ENCODE results near the gene SERPINA5.

Gene SERPINA5

DNA sequence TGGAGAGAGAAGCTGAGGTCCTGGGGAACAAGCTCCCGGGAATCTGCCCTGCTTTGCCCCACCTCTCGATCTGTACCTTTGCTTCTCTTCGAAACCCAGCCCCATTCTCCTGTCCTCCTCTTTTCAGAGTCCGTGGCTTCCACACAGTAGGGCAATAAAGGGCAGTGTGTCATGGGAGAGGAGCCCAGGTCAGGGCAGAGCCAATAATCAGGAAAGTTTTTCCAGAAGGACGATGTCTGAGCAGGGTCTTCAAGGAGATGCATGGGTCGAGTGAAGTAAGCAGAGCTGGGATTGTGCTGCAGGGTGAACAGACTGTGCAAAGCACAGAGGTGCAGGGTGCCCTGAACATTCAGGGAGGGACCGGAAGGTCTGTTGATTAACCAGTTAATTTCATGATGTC, 42.0 kb upstream of the SERPINA5 start:
- peaks cover 7% of the 10 kb centered on the region for H3K27me3 ChIP-seq

DNA sequence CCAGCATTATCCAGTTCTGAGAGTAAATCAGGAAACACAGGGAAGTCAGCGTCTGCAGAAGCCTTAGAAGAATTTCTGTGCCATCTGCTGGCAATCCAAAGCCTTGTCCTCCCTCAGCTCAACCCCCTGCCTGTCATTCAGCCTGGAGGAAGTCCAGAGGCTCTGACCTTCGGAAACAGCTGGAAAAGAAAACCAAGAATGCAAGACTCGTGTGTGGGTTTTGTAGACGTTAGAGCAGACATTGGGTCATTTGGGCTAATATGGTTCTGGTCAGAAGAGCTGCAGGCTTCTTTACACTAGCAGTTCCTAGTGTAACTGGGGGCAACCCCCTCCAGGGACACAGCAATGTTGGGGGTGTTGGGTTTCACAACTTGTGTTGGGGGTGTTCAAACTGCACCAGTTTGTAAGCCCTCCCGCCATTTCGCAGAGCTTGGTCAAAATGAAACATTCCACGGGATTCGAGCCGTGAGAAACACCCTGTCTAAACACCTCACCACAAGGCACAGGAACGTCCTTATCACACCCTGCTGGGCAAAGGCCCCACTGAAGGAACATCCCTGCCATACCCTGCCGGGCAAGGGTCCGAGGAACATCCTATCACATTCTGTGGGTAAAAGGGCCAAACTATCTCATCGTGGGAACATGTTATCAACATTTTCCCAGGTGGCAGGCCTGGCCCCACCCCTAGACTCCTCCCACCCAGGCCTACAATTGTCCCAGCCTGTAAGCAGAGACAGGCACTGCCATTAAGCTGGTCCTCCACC, 41.0 kb upstream of the SERPINA5 start:
- H3K27ac ChIP-seq: no peak overlapping the region
- H3K4me3 ChIP-seq (ENCODE audit: low read depth in 1 of 2, low read length in 1 of 2): no peak overlapping the region
- TF ChIP-seq, protein P1, sequence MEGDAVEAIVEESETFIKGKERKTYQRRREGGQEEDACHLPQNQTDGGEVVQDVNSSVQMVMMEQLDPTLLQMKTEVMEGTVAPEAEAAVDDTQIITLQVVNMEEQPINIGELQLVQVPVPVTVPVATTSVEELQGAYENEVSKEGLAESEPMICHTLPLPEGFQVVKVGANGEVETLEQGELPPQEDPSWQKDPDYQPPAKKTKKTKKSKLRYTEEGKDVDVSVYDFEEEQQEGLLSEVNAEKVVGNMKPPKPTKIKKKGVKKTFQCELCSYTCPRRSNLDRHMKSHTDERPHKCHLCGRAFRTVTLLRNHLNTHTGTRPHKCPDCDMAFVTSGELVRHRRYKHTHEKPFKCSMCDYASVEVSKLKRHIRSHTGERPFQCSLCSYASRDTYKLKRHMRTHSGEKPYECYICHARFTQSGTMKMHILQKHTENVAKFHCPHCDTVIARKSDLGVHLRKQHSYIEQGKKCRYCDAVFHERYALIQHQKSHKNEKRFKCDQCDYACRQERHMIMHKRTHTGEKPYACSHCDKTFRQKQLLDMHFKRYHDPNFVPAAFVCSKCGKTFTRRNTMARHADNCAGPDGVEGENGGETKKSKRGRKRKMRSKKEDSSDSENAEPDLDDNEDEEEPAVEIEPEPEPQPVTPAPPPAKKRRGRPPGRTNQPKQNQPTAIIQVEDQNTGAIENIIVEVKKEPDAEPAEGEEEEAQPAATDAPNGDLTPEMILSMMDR (IDR thresholded peaks at IDR 0.05): no peak

More for the DNA sequence above, 42.0 kb upstream of the SERPINA5 start:
- H3K4me3 ChIP-seq (ENCODE audit: low read depth in 1 of 2, low read length in 1 of 2): no peak overlapping the region
- no peaks in the 10 kb centered on the region for H3K36me3 ChIP-seq
- no peaks in the 10 kb centered on the region for H3K9me3 ChIP-seq
- TF ChIP-seq, protein P1 (IDR thresholded peaks at IDR 0.05): no peak
- no peak overlapping the region for H3K27ac ChIP-seq
- H3K4me1 ChIP-seq (ENCODE audit: control insufficient read depth in 1 of 2, insufficient read depth in 1 of 2, low read depth in 1 of 2, low read length in 1 of 2): no peaks in the 10 kb centered on the region

DNA sequence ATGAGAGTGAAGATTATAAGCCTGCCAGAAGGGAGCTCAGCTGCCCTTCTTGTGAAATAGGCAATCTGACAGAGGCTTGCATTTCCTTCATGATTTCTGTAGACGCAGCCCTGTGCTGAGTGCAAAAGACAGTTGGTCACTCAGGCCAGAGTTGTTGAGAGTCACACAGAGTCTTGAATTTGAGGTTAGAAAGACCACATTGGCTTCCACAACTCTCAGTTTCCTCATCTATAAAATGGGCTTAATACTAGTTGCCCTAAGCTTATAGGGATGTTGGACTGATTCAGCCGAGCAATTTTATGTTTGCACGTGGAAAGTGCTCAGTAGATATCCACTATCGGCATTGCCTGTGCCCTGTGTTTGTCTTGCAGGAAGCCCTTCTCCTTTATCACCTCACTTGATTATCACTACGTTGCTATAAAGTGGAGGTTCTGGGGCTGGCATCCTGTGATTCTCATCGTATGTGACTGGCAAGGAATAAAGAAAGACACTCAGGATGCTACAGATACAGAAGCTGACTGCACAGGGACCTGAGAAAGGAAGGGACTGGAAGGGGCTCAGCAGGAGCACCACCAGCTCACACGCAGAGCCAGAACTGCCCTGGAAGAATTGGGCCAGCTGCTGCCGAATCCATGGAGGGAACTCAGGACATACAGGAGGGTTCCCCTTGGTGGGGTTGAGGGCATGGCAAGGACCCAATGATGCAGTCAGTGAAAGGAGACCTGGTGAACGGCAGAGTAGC, 39.8 kb upstream of the SERPINA5 start:
- H3K27me3 ChIP-seq: peaks cover 7% of the 10 kb centered on the region
- H3K4me3 ChIP-seq (ENCODE audit: low read depth in 1 of 2, low read length in 1 of 2): no peak overlapping the region
- H3K4me1 ChIP-seq (ENCODE audit: control insufficient read depth in 1 of 2, insufficient read depth in 1 of 2, low read depth in 1 of 2, low read length in 1 of 2): no peaks in the 10 kb centered on the region
- TF ChIP-seq, protein P1 (IDR thresholded peaks at IDR 0.05): no peak
- no peaks in the 10 kb centered on the region for H3K36me3 ChIP-seq
- H3K9me3 ChIP-seq: no peaks in the 10 kb centered on the region
- no peak overlapping the region for H3K27ac ChIP-seq

More for the DNA sequence above, 41.0 kb upstream of the SERPINA5 start:
- Histone ChIP-seq H3K27me3 (peaks cover 7% of the 10 kb centered on the region), H3K9me3 (no peaks in the 10 kb centered on the region), H3K36me3 (no peaks in the 10 kb centered on the region), H3K4me1 (ENCODE audit: control insufficient read depth in 1 of 2, insufficient read depth in 1 of 2, low read depth in 1 of 2, low read length in 1 of 2) (no peaks in the 10 kb centered on the region)

DNA sequence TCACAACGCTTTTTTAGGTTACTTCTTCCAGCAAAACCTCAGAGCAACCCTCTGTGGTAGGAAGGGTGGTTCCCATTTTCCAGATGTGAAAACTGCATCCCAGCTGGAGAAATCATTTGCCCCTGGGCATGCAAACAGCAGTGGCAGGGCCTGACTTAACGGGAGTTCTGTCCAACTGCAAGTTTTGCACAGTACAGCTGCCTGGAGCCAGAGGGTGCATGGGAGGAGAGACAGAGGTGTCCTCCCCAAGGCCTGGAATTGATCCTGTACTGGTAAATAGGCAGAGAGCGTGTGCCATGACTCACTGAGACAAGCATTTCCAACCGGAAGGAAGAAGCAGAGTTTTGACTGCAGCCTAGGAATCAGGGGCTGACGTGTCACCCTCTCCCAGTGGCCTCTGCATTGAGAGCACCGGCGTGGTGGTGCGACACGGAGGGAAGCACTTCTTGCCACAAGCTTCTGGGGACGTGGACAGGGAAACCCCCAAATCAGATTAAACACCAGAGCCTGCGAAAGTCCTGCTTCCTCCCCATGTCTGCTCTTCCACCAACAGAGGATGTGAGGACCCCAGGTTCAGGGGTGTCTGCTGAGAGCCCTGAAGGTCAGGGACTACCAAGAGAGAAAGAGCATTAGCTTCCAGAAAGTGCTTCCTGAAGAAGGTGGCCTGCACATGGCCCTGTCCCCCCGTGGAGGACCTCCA, 39.0 kb upstream of the SERPINA5 start:
- H3K27me3 ChIP-seq: peaks cover 7% of the 10 kb centered on the region
- no peaks in the 10 kb centered on the region for H3K4me1 ChIP-seq (ENCODE audit: control insufficient read depth in 1 of 2, insufficient read depth in 1 of 2, low read depth in 1 of 2, low read length in 1 of 2)
- H3K4me3 ChIP-seq (ENCODE audit: low read depth in 1 of 2, low read length in 1 of 2): no peak overlapping the region
- no peaks in the 10 kb centered on the region for H3K9me3 ChIP-seq
- H3K27ac ChIP-seq: no peak overlapping the region
- TF ChIP-seq, protein P1 (IDR thresholded peaks at IDR 0.05): no peak
- H3K36me3 ChIP-seq: no peaks in the 10 kb centered on the region

DNA sequence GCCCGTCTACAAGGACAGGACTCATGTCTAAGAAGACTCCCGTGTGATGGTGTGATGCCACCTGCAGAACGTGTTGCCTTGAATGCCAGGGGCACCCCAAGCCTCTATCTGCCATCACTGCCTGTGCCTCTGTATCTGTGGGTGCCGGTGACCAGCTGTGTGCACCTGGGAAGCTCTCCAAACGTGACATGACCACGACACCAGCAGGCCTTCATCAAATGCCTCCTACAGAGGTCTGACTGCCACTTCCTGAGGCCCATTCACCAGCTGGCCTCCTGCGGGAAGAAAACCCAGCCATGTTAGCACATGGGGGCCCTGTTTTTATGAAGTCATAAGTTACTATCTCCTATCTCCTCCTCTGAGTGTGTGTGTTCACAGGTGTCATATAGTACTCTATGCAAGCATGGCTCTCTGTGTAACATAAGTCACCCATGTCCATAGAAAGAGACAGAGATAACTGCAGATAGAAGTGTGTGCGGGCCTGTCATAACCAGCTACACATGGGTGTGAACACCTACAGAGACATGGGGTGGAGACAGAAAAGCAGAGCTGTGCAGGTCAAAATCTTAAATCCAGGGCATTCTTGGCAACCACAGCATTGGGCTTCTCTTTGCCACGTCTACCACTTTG, 38.3 kb upstream of the SERPINA5 start:
- Histone ChIP-seq H3K9me3 (no peaks in the 10 kb centered on the region), H3K4me1 (ENCODE audit: control insufficient read depth in 1 of 2, insufficient read depth in 1 of 2, low read depth in 1 of 2, low read length in 1 of 2) (no peaks in the 10 kb centered on the region), H3K27me3 (peaks cover 7% of the 10 kb centered on the region), H3K27ac (no peak overlapping the region), H3K36me3 (no peaks in the 10 kb centered on the region), H3K4me3 (ENCODE audit: low read depth in 1 of 2, low read length in 1 of 2) (no peak overlapping the region)
- TF ChIP-seq, protein P1 (IDR thresholded peaks at IDR 0.05): no peak

All from neutrophil (primary cell).